ENCODE data around the gene TEAD3. TPM values are rescaled to one million over a fixed set of nuclear protein-coding genes. Genes with fewer than 3 reads are reported as not detected.
A peak's percentile ranks its signal among the peaks of the same experiment; 100 is the strongest.

Gene TEAD3
- total RNA-seq, 1 donor from 2014 or later, result 19.8 TPM

DNA sequence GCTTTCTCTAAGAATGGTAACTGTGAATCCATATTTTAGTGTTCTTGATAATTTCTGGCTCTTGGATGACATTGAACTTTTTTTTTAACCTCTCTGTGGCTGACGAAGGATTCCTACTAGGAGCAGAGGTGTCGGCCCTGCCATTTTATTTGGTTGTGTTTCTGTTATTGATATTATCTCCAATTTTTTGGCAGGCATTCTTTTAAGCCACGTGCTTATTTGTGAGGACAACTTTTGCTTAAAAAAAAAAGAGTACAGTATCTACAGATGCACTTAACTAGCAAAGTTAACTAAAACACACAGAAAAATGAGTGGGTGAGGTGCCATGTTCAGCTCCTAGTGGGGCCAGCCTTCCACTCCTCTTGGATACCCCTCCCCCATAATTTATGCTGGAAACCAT is 43.6 kb downstream of the TEAD3 start:
- DNase-seq (ENCODE audit: low spot score in 2 of 2), result no peak
- H3K36me3 ChIP-seq, result peaks cover 1 to 8% of the 10 kb centered on the region in 2 donors
- TF ChIP-seq, protein P1, sequence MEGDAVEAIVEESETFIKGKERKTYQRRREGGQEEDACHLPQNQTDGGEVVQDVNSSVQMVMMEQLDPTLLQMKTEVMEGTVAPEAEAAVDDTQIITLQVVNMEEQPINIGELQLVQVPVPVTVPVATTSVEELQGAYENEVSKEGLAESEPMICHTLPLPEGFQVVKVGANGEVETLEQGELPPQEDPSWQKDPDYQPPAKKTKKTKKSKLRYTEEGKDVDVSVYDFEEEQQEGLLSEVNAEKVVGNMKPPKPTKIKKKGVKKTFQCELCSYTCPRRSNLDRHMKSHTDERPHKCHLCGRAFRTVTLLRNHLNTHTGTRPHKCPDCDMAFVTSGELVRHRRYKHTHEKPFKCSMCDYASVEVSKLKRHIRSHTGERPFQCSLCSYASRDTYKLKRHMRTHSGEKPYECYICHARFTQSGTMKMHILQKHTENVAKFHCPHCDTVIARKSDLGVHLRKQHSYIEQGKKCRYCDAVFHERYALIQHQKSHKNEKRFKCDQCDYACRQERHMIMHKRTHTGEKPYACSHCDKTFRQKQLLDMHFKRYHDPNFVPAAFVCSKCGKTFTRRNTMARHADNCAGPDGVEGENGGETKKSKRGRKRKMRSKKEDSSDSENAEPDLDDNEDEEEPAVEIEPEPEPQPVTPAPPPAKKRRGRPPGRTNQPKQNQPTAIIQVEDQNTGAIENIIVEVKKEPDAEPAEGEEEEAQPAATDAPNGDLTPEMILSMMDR (IDR thresholded peaks at IDR 0.05), result no peak
- peak overlapping the region; percentile 78 to 82 for H3K4me3 ChIP-seq
- no peak overlapping the region for H3K27ac ChIP-seq
- H3K27me3 ChIP-seq, result no peaks in the 10 kb centered on the region
- no peaks in the 10 kb centered on the region for H3K9me3 ChIP-seq
- intact Hi-C loops (cut with DNase I), result loop anchor here (2.0 to 5.0 kb wide), 2 partner anchors 44 to 279 kb away; partner anchors contain the start of gene TEAD3
- H3K4me1 ChIP-seq, result no peaks in the 10 kb centered on the region

DNA sequence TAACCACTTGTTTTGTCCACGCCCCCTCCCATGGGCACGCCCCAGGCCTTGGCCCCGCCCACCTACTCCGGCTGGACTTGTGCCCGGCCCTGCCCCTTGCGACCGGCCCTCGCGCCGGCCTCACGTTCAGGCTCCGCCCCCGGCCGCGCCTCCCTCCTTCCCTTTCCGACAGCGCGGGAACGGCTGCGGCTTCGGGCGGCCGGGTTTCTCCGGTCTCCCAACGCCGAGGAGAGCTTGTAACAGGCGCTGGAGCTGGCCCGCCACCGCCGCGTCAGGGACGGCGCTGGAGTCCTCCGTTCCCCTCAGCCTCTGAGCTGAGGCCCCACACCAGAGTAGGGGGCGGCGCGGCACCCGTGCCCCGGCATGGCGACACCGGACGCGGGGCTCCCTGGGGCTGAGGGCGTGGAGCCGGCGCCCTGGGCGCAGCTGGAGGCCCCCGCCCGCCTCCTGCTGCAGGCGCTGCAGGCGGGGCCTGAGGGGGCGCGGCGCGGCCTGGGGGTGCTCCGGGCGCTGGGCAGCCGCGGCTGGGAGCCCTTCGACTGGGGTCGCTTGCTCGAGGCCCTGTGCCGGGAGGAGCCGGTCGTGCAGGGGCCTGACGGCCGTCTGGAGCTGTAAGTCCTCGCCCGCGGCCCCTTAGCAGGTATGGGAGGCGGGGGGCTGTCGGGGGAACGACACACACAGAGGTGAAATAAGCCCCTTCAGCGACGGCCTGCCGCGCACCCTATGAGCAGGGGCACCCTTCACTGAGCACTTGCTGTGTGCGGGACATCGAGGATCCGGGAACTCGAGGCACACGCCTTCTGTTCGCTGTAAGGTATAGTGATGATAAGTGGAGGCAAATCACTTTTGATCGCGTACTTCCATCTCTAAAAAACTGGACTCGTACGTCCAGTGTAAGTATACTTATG is 44.4 kb downstream of the TEAD3 start, which contains the start of gene FANCE:
Gene FANCE (plus strand): TSS at position 156 of the 908 bp plus-strand sequence. CDS start 208 bp downstream, at position 364.
- H3K27ac ChIP-seq, result peak within 1 kb of the TSS; percentile 61 to 66
- intact Hi-C loops (cut with DNase I), result loop anchor here (1.0 to 5.0 kb wide), 3 partner anchors 16 to 280 kb away; partner anchors contain the start of genes RPL10A and TEAD3
- no peaks in the 10 kb centered on the region for H3K9me3 ChIP-seq
- peaks cover 0 to 4% of the 10 kb centered on the region in 2 donors for H3K36me3 ChIP-seq
- peak within 1 kb of the TSS; percentile 78 to 82 for H3K4me3 ChIP-seq
- peak; percentile 69 to 98 for DNase-seq (ENCODE audit: low spot score in 2 of 2)
- H3K4me1 ChIP-seq, result no peaks in the 10 kb centered on the region
- H3K27me3 ChIP-seq, result no peaks in the 10 kb centered on the region
- TF ChIP-seq, protein P1 (IDR thresholded peaks at IDR 0.05), result no peak

DNA sequence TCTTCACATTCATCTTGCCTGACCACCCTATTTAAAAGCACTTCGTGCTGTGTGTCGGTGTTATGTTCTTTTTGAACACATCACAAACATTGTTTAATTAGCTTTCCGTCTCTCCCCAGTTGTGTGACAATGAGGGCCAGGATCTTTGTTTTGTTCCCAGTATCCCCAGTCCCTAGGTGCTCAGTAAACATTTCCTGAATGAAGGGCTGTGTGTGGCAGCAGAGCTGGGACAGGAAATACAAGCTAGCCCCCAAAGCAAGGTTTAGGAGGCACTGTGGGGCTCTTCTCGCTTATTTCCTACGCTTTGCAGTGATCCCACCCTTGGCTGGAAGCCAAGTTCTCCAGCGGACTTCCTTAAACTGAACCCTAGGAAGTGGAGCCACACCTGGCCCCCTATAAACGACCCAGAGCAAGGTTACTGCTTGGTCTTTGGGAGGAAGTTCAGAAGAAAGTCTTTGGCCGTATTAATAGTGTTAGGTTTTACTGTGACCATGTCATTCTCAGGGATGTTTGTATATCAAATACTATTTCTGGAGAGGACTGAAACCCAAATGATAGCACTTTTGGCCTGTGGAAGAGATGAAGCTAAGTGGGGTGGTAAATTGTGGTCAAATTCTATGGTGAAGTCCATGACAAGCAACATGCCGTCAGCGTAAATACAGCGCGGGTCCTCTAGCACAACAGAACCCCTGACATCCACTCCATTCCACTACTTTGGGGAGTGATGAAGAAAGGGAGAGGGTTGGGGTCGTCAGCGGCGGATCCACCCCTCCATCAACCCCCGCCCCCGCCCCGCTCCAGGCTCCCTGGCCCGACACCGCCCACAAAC is 45.3 kb downstream of the TEAD3 start:
- intact Hi-C loops (cut with DNase I), result loop anchor here (1.0 to 5.0 kb wide), 3 partner anchors 17 to 281 kb away; partner anchors contain the start of genes RPL10A and TEAD3
- no peak for DNase-seq (ENCODE audit: low spot score in 2 of 2)
- no peaks in the 10 kb centered on the region for H3K27me3 ChIP-seq

GRCh38 chr6:35449287-35449881 is 47.5 kb downstream of the TEAD3 start:
- Histone ChIP-seq H3K9me3 (no peaks in the 10 kb centered on the region), H3K4me1 (no peaks in the 10 kb centered on the region), H3K4me3 (no peak overlapping the region), H3K36me3 (no peaks in the 10 kb centered on the region), H3K27me3 (no peaks in the 10 kb centered on the region), H3K27ac (no peak overlapping the region)
- TF ChIP-seq, protein P1 (IDR thresholded peaks at IDR 0.05), result peak; percentile 50 to 76 (median 66)
- no peak for DNase-seq (ENCODE audit: low spot score in 2 of 2)
- intact Hi-C loops (cut with DNase I), result loop anchor here (1.0 to 2.0 kb wide), 3 partner anchors 35 to 153 kb away; partner anchors contain the start of genes DEF6 and PPARD

More for the DNA sequence above, 45.3 kb downstream of the TEAD3 start:
- H3K4me1 ChIP-seq, result no peaks in the 10 kb centered on the region
- H3K4me3 ChIP-seq, result peak overlapping the region; percentile 78 to 82
- TF ChIP-seq, protein P1 (IDR thresholded peaks at IDR 0.05), result no peak
- H3K27ac ChIP-seq, result peak overlapping the region; percentile 46 to 66
- H3K36me3 ChIP-seq, result no peaks in the 10 kb centered on the region
- H3K9me3 ChIP-seq, result no peaks in the 10 kb centered on the region

GRCh38 chr6:35448191-35448590 is 48.7 kb downstream of the TEAD3 start:
- H3K27ac ChIP-seq, result no peak overlapping the region
- no peak overlapping the region for H3K4me3 ChIP-seq
- DNase-seq (ENCODE audit: low spot score in 2 of 2), result no peak
- intact Hi-C loops (cut with DNase I), result loop anchor here (2.0 kb wide), 2 partner anchors 33 to 151 kb away; partner anchors contain the start of gene DEF6
- H3K27me3 ChIP-seq, result no peaks in the 10 kb centered on the region
- H3K9me3 ChIP-seq, result no peaks in the 10 kb centered on the region
- TF ChIP-seq, protein P1 (IDR thresholded peaks at IDR 0.05), result no peak
- no peaks in the 10 kb centered on the region for H3K36me3 ChIP-seq
- H3K4me1 ChIP-seq, result no peaks in the 10 kb centered on the region

Data from ascending aorta (tissue), 2 donors.